Gastrocnemius medialis (tissue), 4 donors: ENCODE measurements around the gene IRS2. TPM values are rescaled to one million over a fixed set of nuclear protein-coding genes. Genes with fewer than 3 reads are reported as not detected.

Source experiments
- ATAC-seq, 2 donors: fragments of 150-250 bp; one replicate each; pipeline ENCODE4 v1.9.1; 2016
- DNase-seq, 2 donors: peaks; one replicate each; pipeline ENCODE4 v3.0.0-alpha.2; 2019
- H3K27ac ChIP-seq, 4 donors: fragments of 200-600 bp; sonication (generic); 1 replicate in 1 of 4; 2 replicates in 3 of 4; pipeline ENCODE4 v1.5.1; 2016 to 2018; ENCODE audit warnings: mild to moderate bottlenecking in 2 of 4, moderate library complexity in 1 of 4
- H3K27me3 ChIP-seq, 3 donors: fragments of 200-600 bp; sonication (generic) in 2 of 3; 1 replicate in 1 of 3; 2 replicates in 2 of 3; pipeline versions ENCODE4 v1.5.1 to v1.6.0; 2016 to 2019; ENCODE audit warnings: mild to moderate bottlenecking in 1 of 3, moderate library complexity in 1 of 3
- H3K36me3 ChIP-seq, 2 donors: fragments of 200-600 bp; sonication (generic) in 1 of 2; one replicate each; pipeline ENCODE4 v1.5.1; 2017 to 2018
- H3K4me1 ChIP-seq, 2 donors: fragments of 200-600 bp; sonication (generic) in 1 of 2; one replicate each; pipeline ENCODE4 v1.5.1; 2016 to 2017; ENCODE audit warnings: mild to moderate bottlenecking in 2 of 2
- H3K4me3 ChIP-seq, 4 donors: fragments of 200-600 bp; sonication (generic) in 3 of 4; 1 replicate in 1 of 4; 2 replicates in 3 of 4; pipeline ENCODE4 v1.5.1; 2016 to 2019; ENCODE audit warnings: mild to moderate bottlenecking in 2 of 4
- H3K9me3 ChIP-seq, 3 donors: fragments of 200-600 bp; sonication (generic) in 2 of 3; 1 replicate in 1 of 3; 2 replicates in 2 of 3; pipeline ENCODE4 v1.5.1; 2016 to 2019
- POLR2A ChIP-seq, 2 donors: fragments of 450-650 bp; IDR thresholded peaks; one replicate each; pipeline ENCODE4 v1.6.1; 2017; ENCODE audit warnings: antibody characterized with exemption in 2 of 2, mild to moderate bottlenecking in 2 of 2, moderate library complexity in 2 of 2
- in situ Hi-C, 4 donors: fragments of 200-750 bp; cut with MboI; loops; one replicate each; pipeline versions ENCODE4 v1.15.0 to v1.8.0; 2017; ENCODE audit warnings: low sequenced_read_pairs in 4 of 4
- intact Hi-C: fragments of 100-400 bp; cut with DNase I; formaldehyde crosslinking; loops from one replicate; pipeline ENCODE4 v1.15.1; 2023; ENCODE audit warnings: low total_unique reads
- total RNA-seq, 4 donors: library from RNA; depleted of rRNA; stranded (reverse); fragments of >200 nt; gene quantifications; one replicate each; pipeline versions ENCODE4 v1.1.0 to v1.2.3, GENCODE V29; 2016
- TF ChIP-seq, protein P1 (sequence below), 5 experiments: fragments of 450-650 bp in 3 of 5; fragments of 200-600 bp in 2 of 5; sonication (generic) in 2 of 5; IDR thresholded peaks in 4 of 5; conservative IDR thresholded peaks in 1 of 5; 1 replicate in 4 of 5; 2 replicates in 1 of 5; pipeline ENCODE4 v1.5.1; 2016 to 2019; ENCODE audit warnings: antibody characterized with exemption in 5 of 5, mild to moderate bottlenecking in 3 of 5, moderate library complexity in 3 of 5

Gene IRS2
- total RNA-seq, 4 donors from 2014 or later: 23.8 to 65.6 (median 28.7) TPM

DNA sequence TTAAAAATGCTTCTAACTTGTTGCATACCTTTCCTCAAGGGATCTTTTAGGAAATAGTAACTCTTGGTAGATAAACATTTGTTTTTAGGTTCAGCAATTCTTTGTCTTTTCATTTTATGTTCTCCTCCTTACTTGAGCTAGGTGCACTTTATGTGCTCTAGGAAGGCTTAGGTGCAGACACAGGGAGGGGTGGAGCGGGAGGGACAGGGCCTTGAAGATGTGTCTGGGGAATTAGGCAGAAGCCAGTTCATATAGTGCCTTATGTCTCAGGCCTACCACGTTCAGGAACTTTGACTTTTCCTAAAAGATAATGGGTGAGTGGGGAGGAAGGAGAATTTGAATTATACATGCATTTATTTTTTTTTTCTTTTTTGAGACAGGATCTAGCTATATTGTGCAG is 37.7 kb downstream of the IRS2 start:
- no peak for TF ChIP-seq POLR2A (IDR thresholded peaks at IDR 0.05)
- TF ChIP-seq, protein P1, sequence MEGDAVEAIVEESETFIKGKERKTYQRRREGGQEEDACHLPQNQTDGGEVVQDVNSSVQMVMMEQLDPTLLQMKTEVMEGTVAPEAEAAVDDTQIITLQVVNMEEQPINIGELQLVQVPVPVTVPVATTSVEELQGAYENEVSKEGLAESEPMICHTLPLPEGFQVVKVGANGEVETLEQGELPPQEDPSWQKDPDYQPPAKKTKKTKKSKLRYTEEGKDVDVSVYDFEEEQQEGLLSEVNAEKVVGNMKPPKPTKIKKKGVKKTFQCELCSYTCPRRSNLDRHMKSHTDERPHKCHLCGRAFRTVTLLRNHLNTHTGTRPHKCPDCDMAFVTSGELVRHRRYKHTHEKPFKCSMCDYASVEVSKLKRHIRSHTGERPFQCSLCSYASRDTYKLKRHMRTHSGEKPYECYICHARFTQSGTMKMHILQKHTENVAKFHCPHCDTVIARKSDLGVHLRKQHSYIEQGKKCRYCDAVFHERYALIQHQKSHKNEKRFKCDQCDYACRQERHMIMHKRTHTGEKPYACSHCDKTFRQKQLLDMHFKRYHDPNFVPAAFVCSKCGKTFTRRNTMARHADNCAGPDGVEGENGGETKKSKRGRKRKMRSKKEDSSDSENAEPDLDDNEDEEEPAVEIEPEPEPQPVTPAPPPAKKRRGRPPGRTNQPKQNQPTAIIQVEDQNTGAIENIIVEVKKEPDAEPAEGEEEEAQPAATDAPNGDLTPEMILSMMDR (IDR thresholded peaks at IDR 0.05 in 4 of 5, conservative IDR thresholded peaks at IDR 0.05 in 1 of 5): no peak
- no peaks in the 10 kb centered on the region for H3K27me3 ChIP-seq
- in situ Hi-C loops: no loop called here
- no peak overlapping the region for H3K4me3 ChIP-seq
- ATAC-seq (no peak), DNase-seq (no peak)
- H3K4me1 ChIP-seq: no peaks in the 10 kb centered on the region
- intact Hi-C loops: no loop called here
- no peak overlapping the region for H3K27ac ChIP-seq
- H3K9me3 ChIP-seq: no peaks in the 10 kb centered on the region
- peaks cover 5 to 11% of the 10 kb centered on the region in 2 donors for H3K36me3 ChIP-seq

DNA sequence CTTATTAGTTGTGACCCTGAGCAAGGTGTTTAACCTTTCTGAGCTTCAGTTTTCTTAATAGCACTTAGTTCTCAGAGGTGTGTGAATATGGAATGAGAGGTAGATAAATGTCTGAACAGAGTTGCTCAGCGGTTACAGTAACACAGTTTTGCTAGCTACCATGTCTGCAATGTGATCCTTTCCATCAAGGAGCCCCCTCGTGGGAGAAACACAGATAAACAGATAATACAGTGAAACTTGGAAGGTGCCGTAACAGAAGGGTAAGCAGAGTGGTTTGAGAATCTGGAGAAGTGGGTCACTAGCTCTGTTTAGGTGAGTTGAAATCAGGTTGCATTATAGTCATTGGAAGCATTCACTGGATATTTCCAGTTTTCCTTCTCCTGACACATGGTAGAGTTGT is 38.9 kb downstream of the IRS2 start:
- in situ Hi-C loops (no loop called here), intact Hi-C loops (no loop called here)
- Histone ChIP-seq H3K4me1 (no peaks in the 10 kb centered on the region), H3K27me3 (no peaks in the 10 kb centered on the region), H3K9me3 (no peaks in the 10 kb centered on the region), H3K4me3 (no peak overlapping the region), H3K27ac (no peak overlapping the region), H3K36me3 (peaks cover 0 to 3% of the 10 kb centered on the region in 2 donors)
- ATAC-seq: no peak
- no peak for DNase-seq
- TF ChIP-seq, protein P1 (IDR thresholded peaks at IDR 0.05 in 4 of 5, conservative IDR thresholded peaks at IDR 0.05 in 1 of 5): no peak
- no peak for TF ChIP-seq POLR2A (IDR thresholded peaks at IDR 0.05)

DNA sequence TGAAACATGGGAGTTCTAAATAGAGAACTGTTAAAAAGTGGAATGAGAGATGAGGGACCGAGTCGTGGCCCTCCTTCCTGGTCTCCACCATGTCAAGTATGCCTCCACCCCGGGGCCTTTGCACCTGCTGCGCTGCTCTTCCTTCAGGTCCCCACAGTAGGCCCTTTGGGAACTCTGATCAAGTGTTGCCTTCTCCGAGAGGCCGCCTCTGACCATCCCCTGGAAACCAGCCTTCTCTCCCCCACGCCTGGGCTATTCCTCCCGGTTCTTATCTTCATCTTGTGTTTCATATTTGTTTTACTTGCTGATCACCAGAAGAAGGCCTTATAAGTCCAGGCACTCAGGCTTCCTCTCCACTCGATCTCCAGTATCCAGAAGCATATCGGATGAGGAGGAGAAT is 40.0 kb downstream of the IRS2 start:
- TF ChIP-seq POLR2A (IDR thresholded peaks at IDR 0.05): no peak
- TF ChIP-seq, protein P1 (IDR thresholded peaks at IDR 0.05 in 4 of 5, conservative IDR thresholded peaks at IDR 0.05 in 1 of 5): no peak
- H3K36me3 ChIP-seq: no peaks in the 10 kb centered on the region
- no peak overlapping the region for H3K4me3 ChIP-seq
- in situ Hi-C loops: no loop called here
- ATAC-seq (no peak), DNase-seq (no peak)
- no peaks in the 10 kb centered on the region for H3K9me3 ChIP-seq
- H3K4me1 ChIP-seq: no peaks in the 10 kb centered on the region
- H3K27me3 ChIP-seq: no peaks in the 10 kb centered on the region
- intact Hi-C loops: no loop called here
- no peak overlapping the region for H3K27ac ChIP-seq

DNA sequence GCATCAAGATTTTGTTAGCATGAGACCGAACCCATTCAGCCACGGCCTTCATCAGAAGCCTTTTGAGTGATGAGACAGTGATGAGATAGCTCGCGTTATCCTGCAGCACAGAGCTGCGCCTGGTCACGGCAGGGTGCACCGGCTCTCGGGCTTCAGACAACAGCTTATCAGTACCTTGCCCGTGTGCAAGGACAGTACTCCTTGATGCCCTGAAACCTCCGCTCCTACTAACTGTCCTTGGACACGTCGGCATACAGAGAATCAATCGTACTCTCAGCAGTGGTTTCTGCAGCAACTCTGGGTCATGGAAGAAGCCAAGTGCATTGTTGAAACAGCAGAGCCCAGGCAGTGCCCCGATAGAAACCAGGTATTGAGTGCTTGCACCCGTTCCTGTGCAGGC is 40.7 kb downstream of the IRS2 start:
- Histone ChIP-seq H3K4me1 (no peaks in the 10 kb centered on the region), H3K4me3 (no peak overlapping the region), H3K27me3 (no peaks in the 10 kb centered on the region), H3K9me3 (no peaks in the 10 kb centered on the region), H3K27ac (no peak overlapping the region), H3K36me3 (no peaks in the 10 kb centered on the region)
- no peak for TF ChIP-seq POLR2A (IDR thresholded peaks at IDR 0.05)
- TF ChIP-seq, protein P1 (IDR thresholded peaks at IDR 0.05 in 4 of 5, conservative IDR thresholded peaks at IDR 0.05 in 1 of 5): no peak
- ATAC-seq (no peak), DNase-seq (no peak)
- intact Hi-C loops: no loop called here
- in situ Hi-C loops: no loop called here

DNA sequence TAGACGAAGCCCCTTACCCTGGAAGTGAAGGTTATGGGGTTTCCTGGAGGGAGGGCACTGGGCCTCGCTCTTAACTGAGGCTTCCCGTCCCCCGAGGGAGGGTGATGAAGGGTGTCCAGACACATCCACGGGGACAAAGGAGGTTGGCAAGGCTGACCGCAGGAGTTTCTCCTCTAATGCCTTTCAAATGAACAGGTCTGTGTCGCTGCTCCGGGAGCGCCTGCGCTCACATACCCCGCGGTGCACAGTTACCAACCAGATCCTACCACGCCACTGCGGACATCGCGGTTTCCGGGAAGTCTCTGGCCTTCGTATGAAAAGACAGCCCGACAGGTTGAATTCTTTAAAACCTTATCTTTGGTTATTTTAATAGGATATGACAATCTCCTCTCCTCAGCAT is 41.3 kb downstream of the IRS2 start:
- no peaks in the 10 kb centered on the region for H3K9me3 ChIP-seq
- no peak for ATAC-seq
- intact Hi-C loops: no loop called here
- no peaks in the 10 kb centered on the region for H3K27me3 ChIP-seq
- in situ Hi-C loops: no loop called here
- H3K4me1 ChIP-seq: no peaks in the 10 kb centered on the region
- TF ChIP-seq POLR2A (IDR thresholded peaks at IDR 0.05): no peak
- TF ChIP-seq, protein P1 (IDR thresholded peaks at IDR 0.05 in 4 of 5, conservative IDR thresholded peaks at IDR 0.05 in 1 of 5): no peak
- H3K36me3 ChIP-seq: no peaks in the 10 kb centered on the region
- H3K27ac ChIP-seq: no peak overlapping the region
- DNase-seq: no peak
- H3K4me3 ChIP-seq: no peak overlapping the region
